GM21825 (cell line): Measurements from ENCODE around the gene MEP1B.

Experiments used
- ATAC-seq: cut with Tn5 transposase; IDR thresholded peaks from one replicate; pipeline ENCODE4 v1.9.1; 2021; ENCODE audit warnings: mild to moderate bottlenecking, moderate library complexity; ENCODE audit not compliant: unreplicated experiment

The MEP1B gene

GRCh38 chr18:32262092-32262491 lies 72.3 kb downstream of the MEP1B start:
- ATAC-seq = no peak

GRCh38 chr18:32264401-32264800 lies 74.6 kb downstream of the MEP1B start:
- no peak for ATAC-seq

- ATAC-seq = no peak
Measured at GRCh38 chr18:32267463-32267862, 77.6 kb downstream of the MEP1B start.
